ENCODE results near the gene RASSF4.

GRCh38 chr10:44923611-44924010 is 36.0 kb upstream of the RASSF4 start:
- TF ChIP-seq CTCF (tag by site-specific recombination; IDR thresholded peaks at IDR 0.05) (no peak), ZNF274 (IDR thresholded peaks at IDR 0.05; ENCODE audit: low read length) (no peak), ZNF274 (tag by site-specific recombination; IDR thresholded peaks at IDR 0.05; ENCODE audit: borderline replicate concordance) (no peak), ZNF121 (tag by site-specific recombination; IDR thresholded peaks at IDR 0.05) (no peak), ZNF223 (tag by site-specific recombination; IDR thresholded peaks at IDR 0.05) (no peak), ZNF530 (tag by site-specific recombination; IDR thresholded peaks at IDR 0.05; ENCODE audit: low read depth) (no peak), ZBTB7A (tag by site-specific recombination; IDR thresholded peaks at IDR 0.05; ENCODE audit: low read depth) (no peak), YY1 (tag by site-specific recombination; IDR thresholded peaks at IDR 0.05) (no peak), ZNF692 (tag by site-specific recombination; IDR thresholded peaks at IDR 0.05) (no peak), ZNF704 (tag by site-specific recombination; IDR thresholded peaks at IDR 0.05) (no peak)
